ENCODE data around the gene DRC1.

DNA sequence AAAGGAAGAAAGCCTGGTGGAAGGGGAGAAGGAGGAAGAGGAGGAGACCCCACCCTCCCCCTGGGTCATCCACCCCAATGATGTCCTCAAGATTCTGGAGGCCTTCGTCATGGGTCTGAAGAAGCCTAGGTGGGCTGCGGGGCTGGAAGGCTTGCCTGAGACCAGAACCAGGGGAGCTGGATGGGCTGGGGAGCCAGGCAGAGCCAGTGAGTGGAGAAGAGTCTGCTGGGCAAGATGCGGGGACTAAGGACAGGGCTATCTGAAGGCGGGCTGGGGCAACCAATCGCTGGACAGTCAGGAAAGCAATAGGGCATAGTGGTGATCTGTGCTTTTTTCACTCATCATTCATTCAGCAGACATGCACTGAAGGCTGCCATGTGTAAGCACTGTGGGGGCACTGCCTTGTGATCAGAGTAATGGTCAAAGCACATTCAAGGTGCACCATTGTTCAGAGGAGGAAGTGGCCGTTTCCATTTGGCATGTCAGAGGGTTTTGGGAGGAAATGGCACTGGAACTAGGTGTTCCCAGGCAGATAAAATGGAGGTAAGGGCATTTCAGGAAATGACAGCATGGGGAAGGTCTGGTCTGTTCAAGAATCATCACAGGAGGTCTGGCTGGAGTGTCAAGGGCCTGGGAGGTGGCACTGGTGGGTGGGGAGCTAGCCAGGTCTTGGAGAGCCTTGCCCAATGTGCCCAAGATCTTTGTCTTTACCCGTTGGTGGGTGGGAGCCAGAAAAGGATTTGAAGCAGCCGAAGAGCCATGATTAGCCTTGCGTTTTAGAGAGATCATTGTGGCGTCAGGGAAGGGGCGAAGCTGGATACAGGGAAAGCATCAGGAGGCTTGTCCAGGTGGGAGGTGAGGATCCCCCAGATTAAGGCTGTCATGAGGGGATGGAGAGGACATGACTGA, 52.0 kb downstream of the DRC1 start:
- TF ChIP-seq TGIF2 (CRISPR knock-in tag; IDR thresholded peaks at IDR 0.05): no peak
- TF ChIP-seq, protein P1, sequence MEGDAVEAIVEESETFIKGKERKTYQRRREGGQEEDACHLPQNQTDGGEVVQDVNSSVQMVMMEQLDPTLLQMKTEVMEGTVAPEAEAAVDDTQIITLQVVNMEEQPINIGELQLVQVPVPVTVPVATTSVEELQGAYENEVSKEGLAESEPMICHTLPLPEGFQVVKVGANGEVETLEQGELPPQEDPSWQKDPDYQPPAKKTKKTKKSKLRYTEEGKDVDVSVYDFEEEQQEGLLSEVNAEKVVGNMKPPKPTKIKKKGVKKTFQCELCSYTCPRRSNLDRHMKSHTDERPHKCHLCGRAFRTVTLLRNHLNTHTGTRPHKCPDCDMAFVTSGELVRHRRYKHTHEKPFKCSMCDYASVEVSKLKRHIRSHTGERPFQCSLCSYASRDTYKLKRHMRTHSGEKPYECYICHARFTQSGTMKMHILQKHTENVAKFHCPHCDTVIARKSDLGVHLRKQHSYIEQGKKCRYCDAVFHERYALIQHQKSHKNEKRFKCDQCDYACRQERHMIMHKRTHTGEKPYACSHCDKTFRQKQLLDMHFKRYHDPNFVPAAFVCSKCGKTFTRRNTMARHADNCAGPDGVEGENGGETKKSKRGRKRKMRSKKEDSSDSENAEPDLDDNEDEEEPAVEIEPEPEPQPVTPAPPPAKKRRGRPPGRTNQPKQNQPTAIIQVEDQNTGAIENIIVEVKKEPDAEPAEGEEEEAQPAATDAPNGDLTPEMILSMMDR (CRISPR knock-in tag; IDR thresholded peaks at IDR 0.05): no peak
